Middle frontal gyrus (tissue), 1 donor: ENCODE results near the gene PPIC.

Experiments
- DNase-seq: peaks from one replicate; pipeline ENCODE4 v3.0.0-alpha.2; 2015; ENCODE audit warnings: low spot score; ENCODE audit errors: extremely low spot score

PPIC gene

GRCh38 chr5:123036391-123037103 is at the start of gene PPIC:
PPIC (minus strand) TSS chr5:123036725; CDS start chr5:123036625, 100 bp downstream.
- DNase-seq: no peak

- no peak for DNase-seq
These were observed 49.2 kb upstream of the PPIC start for GRCh38 chr5:123085638-123086286.

- no peak for DNase-seq
These were observed 48.4 kb upstream of the PPIC start for GRCh38 chr5:123084730-123085605.

DNA sequence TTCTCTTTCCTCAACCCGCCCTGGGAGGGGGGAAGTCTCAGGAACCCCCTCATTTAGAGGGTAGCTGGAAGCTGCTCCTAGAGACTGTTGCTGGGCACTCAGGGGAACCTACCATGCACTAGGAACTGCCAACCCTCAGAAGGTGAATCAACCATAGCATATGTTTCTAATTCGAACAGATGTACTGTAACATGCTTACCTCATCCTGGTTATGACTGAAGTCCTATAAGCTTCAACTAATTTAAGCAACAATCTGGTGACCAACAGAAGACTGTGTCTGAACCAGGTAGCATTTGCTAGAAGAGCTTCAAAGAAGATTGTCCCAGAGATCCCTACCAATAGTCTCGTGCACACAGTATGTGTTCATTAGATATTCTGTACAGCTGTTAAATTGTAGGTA is 46.8 kb upstream of the PPIC start:
- DNase-seq: no peak

DNA sequence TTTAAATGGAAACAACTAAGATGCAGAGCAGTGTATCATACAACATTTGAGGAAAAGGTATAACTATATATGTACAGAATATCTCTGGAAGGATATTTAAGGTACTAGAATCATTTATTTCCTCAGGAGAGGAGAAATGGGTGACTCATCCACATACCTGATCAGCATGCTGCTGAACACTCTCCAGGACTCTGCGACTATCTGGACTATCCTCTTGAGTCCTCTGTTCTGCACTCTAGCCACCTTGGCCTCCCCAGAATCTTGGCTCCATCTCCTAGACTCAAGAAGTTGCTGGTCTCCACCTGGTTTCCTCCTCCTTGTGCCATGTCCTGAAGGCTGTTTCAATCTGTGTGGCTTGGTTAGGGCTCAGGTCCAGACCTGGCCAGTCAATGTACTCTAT is 43.7 kb upstream of the PPIC start:
- DNase-seq: no peak

DNA sequence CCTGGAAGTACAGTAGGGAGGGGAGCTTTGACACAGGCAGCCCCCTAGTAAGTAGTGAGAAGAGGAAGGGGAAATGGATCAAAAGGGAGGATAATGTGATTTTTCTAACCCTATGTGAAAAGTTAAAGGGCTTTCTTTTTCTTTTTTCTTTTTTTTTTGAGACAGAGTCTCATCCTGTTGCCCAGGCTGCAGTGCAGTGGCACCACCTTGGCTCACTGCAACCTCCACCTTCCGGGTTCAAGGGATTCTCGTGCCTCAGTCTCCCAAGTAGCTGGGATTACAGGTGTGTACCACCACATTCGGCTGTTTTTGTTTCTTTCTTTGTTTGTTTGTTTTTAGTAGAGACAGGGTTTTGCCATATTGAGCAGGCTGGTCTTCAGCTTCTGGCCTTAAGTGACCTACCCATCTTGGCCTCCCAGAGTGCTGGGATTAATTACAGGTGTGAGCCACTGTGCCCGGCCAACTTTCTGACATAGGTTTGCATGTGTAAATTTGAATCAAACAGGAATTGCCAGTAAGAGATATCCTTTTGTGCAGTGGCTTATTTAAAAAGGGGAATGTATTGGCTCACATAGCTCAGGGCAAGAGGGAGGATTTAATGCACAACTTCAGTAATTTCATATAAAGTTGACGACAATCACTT is 39.1 kb upstream of the PPIC start:
- no peak for DNase-seq

GRCh38 chr5:123068368-123068938 is 31.9 kb upstream of the PPIC start:
- DNase-seq: no peak

DNA sequence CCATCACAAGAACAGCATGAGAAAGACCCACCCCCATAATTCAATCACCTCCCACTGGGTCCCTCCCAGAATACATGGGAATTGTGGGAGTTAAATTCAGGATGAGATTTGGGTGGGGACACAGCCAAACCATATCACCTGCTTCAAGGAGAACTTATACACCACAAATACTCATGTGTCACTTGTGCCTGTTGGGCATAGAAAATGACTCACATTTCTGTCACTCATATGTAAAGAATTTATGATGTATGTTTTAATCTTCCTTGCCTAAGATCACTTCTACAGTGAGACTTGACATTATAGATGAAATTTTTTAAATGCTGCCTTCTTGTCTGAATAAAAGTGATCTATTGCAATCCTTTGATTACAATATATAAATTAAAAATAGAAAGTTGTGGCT is 29.5 kb upstream of the PPIC start:
- no peak for DNase-seq

DNA sequence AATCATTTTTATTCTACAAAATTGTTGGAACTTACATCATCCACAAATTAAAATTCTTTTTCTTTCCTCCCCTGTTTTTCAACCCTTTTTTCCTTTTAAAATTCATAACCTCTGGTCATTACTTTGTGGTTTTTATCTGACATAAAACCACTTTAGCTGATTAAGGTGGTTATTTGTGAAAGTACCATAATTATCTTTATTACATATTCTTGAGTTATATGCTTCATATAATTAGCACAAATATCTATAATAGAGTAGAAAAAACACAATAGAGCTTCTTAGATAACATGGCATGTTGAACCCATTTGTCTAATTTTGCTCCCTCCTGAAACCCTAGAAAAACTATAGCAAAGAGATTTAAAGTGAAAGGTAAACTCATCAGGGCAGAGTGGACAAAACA is 22.9 kb upstream of the PPIC start:
- DNase-seq: no peak

DNA sequence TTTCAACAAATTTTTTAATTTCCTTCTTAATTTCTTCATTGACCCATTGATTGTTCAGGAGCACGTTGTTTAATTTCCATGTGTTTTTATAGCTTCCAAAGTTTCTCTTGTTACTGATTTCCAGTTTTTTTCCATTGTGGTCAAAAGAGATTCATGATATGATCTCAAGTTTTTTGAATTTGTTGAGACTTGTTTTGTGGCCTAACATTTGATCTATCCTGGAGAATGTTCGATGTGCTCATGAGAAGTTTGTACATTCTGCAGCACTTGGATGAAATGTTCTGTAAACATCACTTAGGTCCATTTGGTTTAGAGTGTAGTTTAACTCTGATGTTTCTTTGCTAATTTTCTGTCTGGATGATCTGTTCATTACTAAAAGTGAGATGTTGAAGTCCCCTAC is 14.7 kb upstream of the PPIC start:
- no peak for DNase-seq

GRCh38 chr5:123047706-123048105 is 11.2 kb upstream of the PPIC start:
- no peak for DNase-seq

DNA sequence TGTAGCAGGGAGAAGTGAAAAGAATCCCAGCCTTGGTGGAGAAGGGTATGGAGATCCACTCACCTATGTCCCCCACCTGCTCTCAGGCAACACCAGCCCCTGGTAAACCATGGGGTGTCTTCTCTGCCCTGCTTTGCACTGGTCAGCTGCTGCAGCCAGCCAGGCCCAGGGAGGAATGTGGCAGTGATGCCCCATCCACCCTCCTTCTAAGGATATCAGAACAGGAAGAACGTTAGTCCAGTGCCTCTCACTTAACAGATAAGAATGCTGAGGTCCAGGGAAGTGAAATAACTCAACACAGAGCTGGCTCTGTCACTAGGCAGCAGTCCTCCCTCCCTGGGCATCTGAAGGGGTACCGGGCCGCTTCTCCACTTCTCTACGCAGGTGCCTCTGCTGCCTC is 9.7 kb upstream of the PPIC start:
- no peak for DNase-seq

DNA sequence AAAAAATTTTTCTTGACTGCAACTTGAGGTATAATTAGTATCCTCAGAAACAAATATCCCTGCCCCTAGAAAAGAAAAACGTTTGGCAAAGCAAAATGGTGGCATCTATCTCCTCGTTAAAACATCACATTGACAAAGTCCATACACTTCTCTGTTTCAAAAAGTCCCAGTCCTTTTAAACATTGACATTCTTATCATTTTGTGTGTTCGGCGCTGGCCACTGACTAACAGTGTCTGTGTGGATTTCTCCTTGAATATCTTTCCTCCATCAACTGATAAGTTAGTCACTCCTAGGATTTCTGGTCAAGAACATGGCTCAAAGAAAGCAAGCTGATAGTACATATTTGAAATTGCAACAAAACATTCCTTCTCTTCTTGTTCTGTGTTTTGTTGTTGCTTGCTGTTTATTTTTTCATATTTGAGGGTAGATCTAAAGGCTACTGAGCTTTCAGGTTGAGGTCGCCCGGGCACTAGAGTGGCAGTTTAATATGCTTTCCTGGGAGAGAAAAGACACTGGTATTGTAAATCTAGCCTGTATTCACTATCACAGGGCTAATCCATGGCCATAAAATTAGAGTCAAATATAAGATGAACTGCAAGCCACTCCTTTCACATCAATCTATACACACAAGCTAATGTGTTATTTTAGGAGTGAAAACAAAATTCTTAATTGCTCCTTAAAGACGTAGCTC is 8.5 kb upstream of the PPIC start:
- no peak for DNase-seq

- DNase-seq: no peak
These were observed 3.1 kb upstream of the PPIC start for GRCh38 chr5:123039673-123040072.

DNA sequence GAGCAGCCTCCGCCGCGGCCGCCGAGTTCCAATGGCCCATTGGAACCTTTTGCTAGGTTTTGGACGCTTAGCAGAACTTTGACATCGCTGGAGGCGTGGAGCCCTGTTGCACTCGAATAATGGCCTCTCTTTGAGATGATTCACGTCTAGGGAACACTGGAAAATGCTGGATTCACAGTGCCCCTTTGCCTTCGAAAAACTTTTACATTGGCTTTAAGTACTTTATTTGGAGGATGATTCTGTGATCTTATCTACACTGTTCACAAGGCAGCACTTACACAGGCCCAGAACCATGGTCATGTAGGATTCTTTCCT is 536 bp upstream of the PPIC start:
- DNase-seq: no peak

- no peak for DNase-seq
These were observed 571 bp downstream of the PPIC start for GRCh38 chr5:123035918-123036390.

DNA sequence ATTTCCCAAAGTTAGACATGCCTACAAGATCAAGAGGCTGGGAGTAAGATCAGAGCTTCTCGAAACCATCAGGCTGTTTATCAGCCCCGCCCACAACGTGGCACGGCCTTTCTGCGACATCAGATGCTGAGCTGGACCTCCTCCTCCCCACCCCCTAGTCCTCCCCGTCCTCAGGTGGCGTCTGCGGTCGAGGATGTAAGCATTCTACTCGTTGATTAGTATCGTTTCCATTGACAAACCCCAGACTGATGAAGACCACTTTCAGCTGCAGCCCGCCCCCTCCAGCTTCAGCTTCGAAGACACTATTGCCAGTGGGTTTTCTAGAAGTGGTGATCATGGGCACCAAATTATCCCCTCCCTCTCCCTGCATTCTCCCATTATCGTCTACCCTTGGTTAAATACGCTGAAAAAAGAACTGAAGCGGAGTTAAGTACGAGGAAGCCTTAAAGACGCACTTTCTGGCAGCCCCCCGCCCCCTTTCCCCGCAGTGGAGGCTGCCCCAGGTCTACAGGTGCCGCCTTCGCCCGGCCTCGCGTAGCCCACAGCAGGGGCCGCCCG is 1.1 kb downstream of the PPIC start:
- DNase-seq: no peak

DNA sequence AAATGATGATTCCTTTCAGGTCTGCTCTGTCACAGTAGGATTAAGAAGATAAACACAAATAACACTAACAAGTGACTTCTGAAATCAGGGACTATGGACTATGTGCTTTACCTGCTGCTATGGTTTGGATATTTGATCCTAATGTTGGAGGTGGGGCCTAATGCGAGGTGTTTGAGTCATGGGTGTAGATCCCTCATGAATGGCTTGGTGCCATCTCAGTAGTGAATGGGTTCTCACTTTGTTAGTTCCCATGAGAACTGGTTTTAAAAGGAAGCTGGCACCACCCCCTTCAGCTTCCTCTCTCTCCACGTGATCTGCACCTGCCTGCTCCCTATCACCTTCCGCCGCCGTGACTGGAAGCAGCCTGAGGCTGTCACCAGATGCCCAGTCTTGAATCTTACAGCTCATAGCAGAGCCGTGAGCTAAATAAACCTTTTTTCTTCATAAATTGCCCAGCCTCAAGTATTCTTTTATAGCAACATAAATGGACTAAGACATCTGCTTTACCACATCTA is 3.3 kb downstream of the PPIC start:
- no peak for DNase-seq

- no peak for DNase-seq
These were observed 8.3 kb downstream of the PPIC start for GRCh38 chr5:123028222-123028621.

DNA sequence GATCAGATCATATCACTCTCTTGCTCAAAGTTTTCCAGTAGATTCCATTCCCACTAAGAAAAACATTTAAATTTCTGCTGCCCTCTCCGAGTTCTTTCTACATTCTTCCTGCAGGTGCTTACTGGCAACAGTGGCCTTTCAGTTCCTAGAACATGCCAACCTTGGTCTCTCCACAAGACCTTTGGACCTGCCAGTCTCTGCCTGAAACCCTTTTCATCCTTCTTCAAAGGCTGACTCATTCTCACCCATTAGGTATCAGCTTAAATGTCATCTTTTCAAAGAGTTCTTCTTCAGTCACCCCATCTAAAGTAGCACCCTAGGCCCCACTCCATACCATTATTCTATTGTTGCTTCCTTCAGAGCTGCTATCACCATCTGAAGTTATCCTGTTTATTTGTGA is 21.8 kb downstream of the PPIC start:
- DNase-seq: no peak
